Measurements from ENCODE around the gene MAS1. TPM values are rescaled to one million over a fixed set of nuclear protein-coding genes. Genes with fewer than 3 reads are reported as not detected.

MAS1 gene
- total RNA-seq, 1 experiment from 2014 or later, result not detected

DNA sequence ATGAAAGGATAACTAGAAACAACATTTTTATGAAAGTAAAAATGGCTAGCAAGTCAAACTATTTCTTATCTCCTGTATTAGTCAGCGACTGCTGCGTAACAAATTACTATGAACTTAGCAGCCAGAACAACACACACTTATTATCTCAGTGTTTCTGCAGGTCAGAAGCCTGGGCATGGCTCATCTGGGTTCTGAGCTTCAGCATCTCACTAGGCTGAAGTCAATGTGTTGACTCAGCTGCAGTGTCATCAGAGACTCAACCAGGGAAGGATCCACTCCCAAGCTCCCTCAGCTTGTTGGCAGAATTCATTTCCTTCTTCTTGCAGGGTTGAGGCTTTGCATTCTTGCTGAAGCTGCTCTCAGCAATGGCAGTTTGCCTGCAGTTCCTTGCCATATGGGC is 44.8 kb downstream of the MAS1 start:
- no peak for DNase-seq (ENCODE audit: low read depth, low spot score)
- in situ Hi-C loops (cut with HindIII; ENCODE audit: low pct_unique_long_range_greater_than_20kb, low sequenced_read_pairs), result no loop called here

DNA sequence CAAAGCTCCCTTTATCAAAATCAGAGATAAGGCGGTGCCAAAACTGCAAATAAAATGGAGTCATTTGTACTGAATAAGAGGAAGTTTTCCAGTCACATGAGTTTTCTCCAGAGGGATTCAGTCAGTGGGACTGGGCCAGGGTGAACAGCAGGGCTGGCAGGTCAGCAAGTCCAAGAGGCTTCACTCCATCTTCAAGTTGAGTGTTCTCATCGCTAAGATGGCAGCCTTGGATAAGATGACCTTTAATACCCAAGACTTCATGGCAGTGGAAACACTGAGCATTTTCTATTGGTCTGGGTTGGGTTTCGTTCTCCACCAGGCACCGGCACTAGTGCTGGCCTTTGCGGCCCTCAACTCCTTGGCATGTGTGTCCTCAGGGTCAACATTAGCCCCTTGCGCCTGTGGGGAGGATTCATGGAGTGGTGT is 48.8 kb downstream of the MAS1 start:
- no peak for DNase-seq (ENCODE audit: low read depth, low spot score)
- in situ Hi-C loops (cut with HindIII; ENCODE audit: low pct_unique_long_range_greater_than_20kb, low sequenced_read_pairs), result no loop called here

Other genes starting within 250 kb of the MAS1 start
- gene SOD2, start 197.7 kb upstream of the MAS1 start, total RNA-seq (2014; rRNA removed; shearing (Covaris generic)), result 108 and 109 TPM in 2 replicates
- gene WTAP, start 163.5 kb upstream of the MAS1 start, total RNA-seq (2014; rRNA removed; shearing (Covaris generic)), result 59.6 and 59.7 TPM in 2 replicates
- 13.8 and 14.7 TPM in 2 replicates for gene ACAT2, start 128.9 kb upstream of the MAS1 start, total RNA-seq (2014; rRNA removed; shearing (Covaris generic))
- 223 and 229 TPM in 2 replicates for gene TCP1, start 101.4 kb upstream of the MAS1 start, total RNA-seq (2014; rRNA removed; shearing (Covaris generic))
- 123 and 126 TPM in 2 replicates for gene MRPL18, start 100.5 kb upstream of the MAS1 start, total RNA-seq (2014; rRNA removed; shearing (Covaris generic))
- gene PNLDC1, start 90.7 kb upstream of the MAS1 start, total RNA-seq (2014; rRNA removed; shearing (Covaris generic)), result 0.05 TPM in 1 of 2 replicates, not detected in the other
- 63.4 and 87.5 TPM in 2 replicates for gene IGF2R, start 78.1 kb downstream of the MAS1 start, total RNA-seq (2014; rRNA removed; shearing (Covaris generic))
- gene SLC22A1, start 230.8 kb downstream of the MAS1 start, total RNA-seq (2014; rRNA removed; shearing (Covaris generic)), result 0.13 and 0.95 TPM in 2 replicates

Data from SK-MEL-5 (cell line).